Lung (tissue), 12 donors: ENCODE results near the gene ZFY. TPM values are rescaled to one million over a fixed set of nuclear protein-coding genes. Genes with fewer than 3 reads are reported as not detected.

Source experiments
- ATAC-seq: fragments of 200-7000 bp; cut with Tn5 transposase; one replicate; pipeline ENCODE4 v1.9.1; 2020; ENCODE audit warnings: moderate number of reproducible peaks; ENCODE audit not compliant: insufficient read depth, low FRiP score
- DNase-seq, 3 donors: peaks; one replicate each; pipeline ENCODE4 v3.0.0-alpha.2; 2013 to 2017
- H3K27ac ChIP-seq, 2 donors: one replicate each; pipeline ENCODE4 v1.5.1; 2013; ENCODE audit warnings: mild to moderate bottlenecking in 2 of 2, moderate library complexity in 2 of 2, control low read depth in 1 of 2, inconsistent platforms in 1 of 2, low read depth in 1 of 2, low read length in 1 of 2
- H3K27me3 ChIP-seq, 3 donors: one replicate each; pipeline ENCODE4 v1.5.1; 2013; ENCODE audit warnings: low read length in 2 of 3; ENCODE audit not compliant: control insufficient read depth in 3 of 3, insufficient read depth in 3 of 3
- H3K36me3 ChIP-seq, 4 donors: one replicate each; pipeline ENCODE4 v1.5.1; 2013; ENCODE audit warnings: low read length in 4 of 4, mild to moderate bottlenecking in 1 of 4, moderate library complexity in 1 of 4; ENCODE audit not compliant: control insufficient read depth in 4 of 4, insufficient read depth in 4 of 4
- H3K4me1 ChIP-seq, 5 donors: one replicate each; pipeline ENCODE4 v1.5.1; 2013; ENCODE audit warnings: low read length in 5 of 5, mild to moderate bottlenecking in 2 of 5, moderate library complexity in 1 of 5; ENCODE audit not compliant: control insufficient read depth in 5 of 5, insufficient read depth in 5 of 5
- H3K4me3 ChIP-seq: one replicate; pipeline ENCODE4 v1.5.1; 2013; ENCODE audit warnings: mild to moderate bottlenecking, control low read depth, moderate library complexity
- H3K9ac ChIP-seq, 2 donors: one replicate each; pipeline ENCODE4 v1.5.1; 2013; ENCODE audit warnings: low read length in 2 of 2, control low read depth in 1 of 2; ENCODE audit not compliant: insufficient read depth in 1 of 2
- H3K9me3 ChIP-seq, 4 donors: one replicate each; pipeline ENCODE4 v1.5.1; 2013; ENCODE audit warnings: low read length in 3 of 4, mild to moderate bottlenecking in 1 of 4, moderate library complexity in 1 of 4; ENCODE audit not compliant: control insufficient read depth in 4 of 4, insufficient read depth in 3 of 4
- WGBS, 2 donors: extraction: QIAGEN DNeasy Blood & Tissue Kit; methylation state at CpG; one replicate each; pipeline ENCODE4 v1.1.7; 2013; 5-methylcytosine and 5-hydroxymethylcytosine counted together
- polyA plus RNA-seq, 2 donors: library from polyadenylated mRNA; stranded (reverse); fragments of 200-250 nt; gene quantifications; one replicate each; pipeline ENCODE4 v1.2.1, GENCODE V29; 2013
- total RNA-seq, 2 donors: library from RNA; depleted of rRNA in 1 of 2; stranded (reverse); fragments of >200 nt in 1 of 2; gene quantifications; one replicate each; pipeline ENCODE4 v1.2.1, GENCODE V29; 2014 to 2021
- TF ChIP-seq, protein P1 (sequence below): IDR thresholded peaks from 2 replicates; pipeline ENCODE4 v1.5.1; 2012; ENCODE audit warnings: mild to moderate bottlenecking; ENCODE audit errors: control extremely low read depth, extremely low read depth
- donor health status: control.
- donor health status: control.
- donor health status: Bipolar disorder and iron deficiency.
- donor health status: healthy.
- donor health status: DM: yes; HTN: yes; CAD: no.

The ZFY gene
- total and polyA plus RNA-seq, 4 donors: 4.4 TPM; not detected in 3

DNA sequence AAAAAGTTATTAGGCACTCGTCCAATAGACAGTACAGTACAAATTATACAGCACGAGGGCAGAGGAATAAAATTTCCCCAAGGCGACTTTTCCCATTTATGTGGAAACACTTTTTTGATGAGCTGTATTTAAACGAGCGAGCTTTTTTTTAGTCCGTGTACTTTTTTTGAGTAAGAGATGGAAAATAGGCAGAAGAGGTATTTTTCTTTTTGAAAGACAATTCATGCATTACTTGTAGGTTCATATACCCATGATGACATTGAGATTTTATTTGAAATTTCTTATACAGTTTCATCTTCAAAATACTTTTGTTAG is 1.2 kb downstream of the ZFY start:
- TF ChIP-seq, protein P1, sequence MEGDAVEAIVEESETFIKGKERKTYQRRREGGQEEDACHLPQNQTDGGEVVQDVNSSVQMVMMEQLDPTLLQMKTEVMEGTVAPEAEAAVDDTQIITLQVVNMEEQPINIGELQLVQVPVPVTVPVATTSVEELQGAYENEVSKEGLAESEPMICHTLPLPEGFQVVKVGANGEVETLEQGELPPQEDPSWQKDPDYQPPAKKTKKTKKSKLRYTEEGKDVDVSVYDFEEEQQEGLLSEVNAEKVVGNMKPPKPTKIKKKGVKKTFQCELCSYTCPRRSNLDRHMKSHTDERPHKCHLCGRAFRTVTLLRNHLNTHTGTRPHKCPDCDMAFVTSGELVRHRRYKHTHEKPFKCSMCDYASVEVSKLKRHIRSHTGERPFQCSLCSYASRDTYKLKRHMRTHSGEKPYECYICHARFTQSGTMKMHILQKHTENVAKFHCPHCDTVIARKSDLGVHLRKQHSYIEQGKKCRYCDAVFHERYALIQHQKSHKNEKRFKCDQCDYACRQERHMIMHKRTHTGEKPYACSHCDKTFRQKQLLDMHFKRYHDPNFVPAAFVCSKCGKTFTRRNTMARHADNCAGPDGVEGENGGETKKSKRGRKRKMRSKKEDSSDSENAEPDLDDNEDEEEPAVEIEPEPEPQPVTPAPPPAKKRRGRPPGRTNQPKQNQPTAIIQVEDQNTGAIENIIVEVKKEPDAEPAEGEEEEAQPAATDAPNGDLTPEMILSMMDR: no peak
- Histone ChIP-seq H3K9ac (no peak overlapping the region), H3K36me3 (no peaks in the 10 kb centered on the region)

DNA sequence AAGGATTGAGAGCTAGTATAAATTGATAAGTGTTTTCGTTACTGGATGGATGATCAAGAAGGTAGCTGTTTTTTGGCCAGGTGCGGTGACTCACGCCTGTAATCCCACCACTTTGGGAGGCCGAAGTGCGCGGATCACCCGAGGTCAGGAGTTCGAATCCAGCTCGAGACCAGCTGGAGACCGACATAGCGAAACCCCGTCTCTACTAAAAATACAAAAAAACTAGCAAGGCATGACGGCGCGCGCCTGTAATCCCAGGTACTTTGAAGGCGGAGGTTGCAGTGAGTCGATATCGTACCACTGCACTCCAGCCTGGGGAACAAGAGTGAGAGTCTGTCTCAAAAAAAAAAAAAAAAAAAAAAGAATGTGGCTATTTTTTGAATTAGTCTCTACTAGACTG is 2.0 kb downstream of the ZFY start:
- TF ChIP-seq, protein P1: no peak
- Histone ChIP-seq H3K4me3 (no peak overlapping the region), H3K9ac (no peak overlapping the region), H3K4me1 (no peaks in the 10 kb centered on the region), H3K27me3 (no peaks in the 10 kb centered on the region), H3K27ac (no peak overlapping the region), H3K9me3 (no peaks in the 10 kb centered on the region), H3K36me3 (no peaks in the 10 kb centered on the region)
- ATAC-seq (no peak), DNase-seq (no peak)
- WGBS, 2 donors: 96% methylated on average over 16 of the region's 19 CpGs; no CpG with 5 or more reads in 1 of the 2 donors

More for the DNA sequence above, 1.2 kb downstream of the ZFY start:
- H3K9me3 ChIP-seq: no peaks in the 10 kb centered on the region
- no peak for ATAC-seq
- peak overlapping the region in 1 of 2 donors; percentile 97 for H3K27ac ChIP-seq
- no peaks in the 10 kb centered on the region for H3K4me1 ChIP-seq
- H3K4me3 ChIP-seq: no peak overlapping the region
- WGBS, 2 donors: 0% methylated on average over 6 of the region's 6 CpGs; no CpG with 5 or more reads in 1 of the 2 donors
- no peak for DNase-seq
- H3K27me3 ChIP-seq: no peaks in the 10 kb centered on the region

DNA sequence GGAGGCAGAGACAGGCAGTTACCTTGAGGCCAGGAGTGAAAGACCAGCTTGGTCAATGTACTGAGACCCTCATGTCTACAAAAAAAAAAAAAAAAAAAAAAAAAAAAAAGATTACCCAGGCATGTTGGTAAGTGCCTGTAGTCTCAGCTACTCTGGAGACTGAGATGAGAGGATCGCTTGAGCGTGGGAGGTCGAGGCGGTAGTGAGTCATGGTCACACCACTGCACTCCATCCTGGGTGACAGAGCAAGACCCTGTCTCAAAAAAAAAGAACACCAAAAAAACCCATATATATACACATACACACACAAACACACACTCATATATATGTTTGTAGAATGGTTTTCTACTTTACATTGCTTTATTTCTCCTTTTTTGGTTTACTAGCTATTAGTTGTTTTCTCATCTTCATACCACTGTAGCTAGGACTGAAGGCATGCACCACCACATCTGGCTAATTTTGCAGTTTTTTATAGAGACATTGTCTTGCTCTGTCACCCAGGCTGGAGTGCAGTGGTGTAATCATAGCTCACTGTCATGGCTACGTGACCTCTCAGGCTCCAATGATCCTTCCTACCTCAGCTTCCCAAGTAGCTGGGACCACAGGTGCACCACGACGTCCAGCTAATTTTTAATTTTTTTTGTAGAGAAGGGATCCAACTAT is 14.5 kb downstream of the ZFY start:
- H3K9me3 ChIP-seq: no peaks in the 10 kb centered on the region
- 91% methylated on average over 7 of the region's 7 CpGs; no CpG with 5 or more reads in 1 of the 2 donors for WGBS, 2 donors
- no peaks in the 10 kb centered on the region for H3K36me3 ChIP-seq
- no peak overlapping the region for H3K27ac ChIP-seq
- H3K27me3 ChIP-seq: no peaks in the 10 kb centered on the region
- TF ChIP-seq, protein P1: no peak
- no peak for ATAC-seq
- no peaks in the 10 kb centered on the region for H3K4me1 ChIP-seq
- no peak overlapping the region for H3K4me3 ChIP-seq
- DNase-seq: no peak
- H3K9ac ChIP-seq: no peak overlapping the region

- ATAC-seq: no peak
- Histone ChIP-seq H3K36me3 (no peaks in the 10 kb centered on the region), H3K4me1 (no peaks in the 10 kb centered on the region), H3K4me3 (no peak overlapping the region), H3K9ac (no peak overlapping the region), H3K27me3 (no peaks in the 10 kb centered on the region), H3K9me3 (no peaks in the 10 kb centered on the region), H3K27ac (no peak overlapping the region)
- TF ChIP-seq, protein P1: no peak
- no peak for DNase-seq
- WGBS, 2 donors: 94% methylated on average over 2 of the region's 2 CpGs; no CpG with 5 or more reads in 1 of the 2 donors
Measured at GRCh38 chrY:2950655-2951054, 15.5 kb downstream of the ZFY start.
